Transverse colon (tissue), 3 donors: Measurements from ENCODE around the gene P3H4.

Experiments
- CTCF ChIP-seq, 5 experiments: fragments of 200-600 bp in 3 of 5; fragments of 450-650 bp in 2 of 5; sonication (generic) in 3 of 5; IDR thresholded peaks; 1 replicate in 2 of 5; 2 replicates in 3 of 5; pipeline ENCODE4 v1.5.1; 2016 to 2017; ENCODE audit warnings: antibody characterized with exemption in 5 of 5, inconsistent platforms in 3 of 5, mild to moderate bottlenecking in 2 of 5, moderate library complexity in 1 of 5
- EP300 ChIP-seq: sonication (generic); formaldehyde crosslinking; IDR thresholded peaks from one replicate; pipeline ENCODE4 v1.6.1; 2017; ENCODE audit warnings: antibody characterized with exemption, low read depth
- POLR2A ChIP-seq: fragments of 450-650 bp; IDR thresholded peaks from one replicate; pipeline ENCODE4 v1.6.1; 2016; ENCODE audit warnings: antibody characterized with exemption, mild to moderate bottlenecking, moderate library complexity

DNA sequence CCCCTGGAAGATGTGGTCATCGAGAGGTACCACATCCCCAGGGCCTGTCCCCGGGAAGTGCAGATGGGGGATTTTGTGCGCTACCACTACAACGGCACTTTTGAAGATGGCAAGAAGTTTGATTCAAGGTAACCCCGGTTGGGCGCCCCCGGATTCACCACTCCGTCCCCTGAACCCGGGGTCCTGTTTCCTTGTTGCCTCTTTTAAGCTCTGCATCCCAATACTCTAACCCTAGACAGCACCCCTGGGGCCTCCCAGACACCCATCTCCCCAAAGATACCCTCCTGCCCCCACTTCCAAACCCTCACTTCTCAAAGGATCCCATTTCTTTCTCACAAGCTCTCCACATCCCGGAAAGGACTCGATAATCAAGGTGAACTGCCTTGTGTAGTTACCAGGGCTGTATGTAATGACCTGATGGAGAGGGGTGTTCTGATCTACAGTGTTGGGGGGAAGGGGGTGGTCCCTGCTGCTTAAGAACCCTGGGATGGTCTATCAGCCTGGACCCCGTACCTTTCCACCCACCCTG, 1.5 kb upstream of the P3H4 start:
- TF ChIP-seq CTCF (IDR thresholded peaks at IDR 0.05) (no peak), POLR2A (no peak), EP300 (no peak)
